Tibial artery (tissue), 4 donors: ENCODE data around the gene WDR4.
"Not testable (repeated sequence)": the region's sequence is repeated elsewhere in the genome, so short reads cannot be mapped to it uniquely, and the experiment has no call there.

Experiments
- DNase-seq, 2 donors: peaks; one replicate each; pipeline ENCODE4 v3.0.0-alpha.2; 2019
- H3K27ac ChIP-seq, 2 donors: fragments of 200-600 bp; sonication (generic) in 1 of 2; 1 replicate in 1 of 2; 2 replicates in 1 of 2; pipeline ENCODE4 v1.5.1; 2018 to 2019; ENCODE audit warnings: mild to moderate bottlenecking in 1 of 2
- H3K27me3 ChIP-seq, 2 donors: fragments of 200-600 bp; sonication (generic) in 1 of 2; one replicate each; pipeline versions ENCODE4 v1.5.1 to v1.6.0; 2016 to 2019
- H3K36me3 ChIP-seq, 3 donors: fragments of 200-600 bp; sonication (generic) in 2 of 3; one replicate each; pipeline ENCODE4 v1.5.1; 2016 to 2019; ENCODE audit warnings: mild to moderate bottlenecking in 2 of 3
- H3K4me1 ChIP-seq, 4 donors: fragments of 200-600 bp; sonication (generic) in 2 of 4; 1 replicate in 3 of 4; 2 replicates in 1 of 4; pipeline ENCODE4 v1.5.1; 2016 to 2019
- H3K4me3 ChIP-seq, 2 donors: fragments of 200-600 bp; sonication (generic) in 1 of 2; 1 replicate in 1 of 2; 2 replicates in 1 of 2; pipeline ENCODE4 v1.5.1; 2018 to 2019; ENCODE audit warnings: mild to moderate bottlenecking in 2 of 2
- H3K9me3 ChIP-seq, 3 donors: fragments of 200-600 bp; sonication (generic) in 1 of 3; one replicate each; pipeline ENCODE4 v1.5.1; 2016 to 2019
- CTCF ChIP-seq, 2 experiments: fragments of 200-600 bp in 1 of 2; fragments of 450-650 bp in 1 of 2; IDR thresholded peaks; one replicate each; pipeline ENCODE4 v1.5.1; 2017 to 2019; ENCODE audit warnings: antibody characterized with exemption in 2 of 2, mild to moderate bottlenecking in 1 of 2, moderate library complexity in 1 of 2
- intact Hi-C: fragments of 100-400 bp; cut with DNase I; formaldehyde crosslinking; loops from one replicate; pipeline ENCODE4 v1.15.0; 2023; ENCODE audit warnings: low total_unique reads

WDR4 gene

GRCh38 chr21:42841156-42841915 lies 38.0 kb downstream of the WDR4 start:
- peak in 1 of 2 donors; percentile 10 for DNase-seq
- Histone ChIP-seq H3K36me3 (peaks cover 5 to 64% (median 46%) of the 10 kb centered on the region in 3 donors), H3K27ac (no peak overlapping the region), H3K4me3 (no peak overlapping the region), H3K4me1 (peaks cover 0 to 12% (median 2%) of the 10 kb centered on the region in 4 donors), H3K9me3 (no peaks in the 10 kb centered on the region), H3K27me3 (no peaks in the 10 kb centered on the region)
- TF ChIP-seq CTCF (IDR thresholded peaks at IDR 0.05) = no peak
- intact Hi-C loops = no loop called here

GRCh38 chr21:42840411-42841155 lies 38.8 kb downstream of the WDR4 start:
- no peak overlapping the region for H3K4me3 ChIP-seq
- H3K36me3 ChIP-seq = peaks cover 5 to 56% (median 38%) of the 10 kb centered on the region in 3 donors
- DNase-seq = no peak
- no peaks in the 10 kb centered on the region for H3K27me3 ChIP-seq
- no peak overlapping the region for H3K27ac ChIP-seq
- no peak for TF ChIP-seq CTCF (IDR thresholded peaks at IDR 0.05)
- no peaks in the 10 kb centered on the region for H3K9me3 ChIP-seq
- H3K4me1 ChIP-seq = peaks cover 0 to 10% (median 2%) of the 10 kb centered on the region in 4 donors
- intact Hi-C loops = no loop called here

GRCh38 chr21:42839271-42840231 lies 39.8 kb downstream of the WDR4 start:
- intact Hi-C loops = no loop called here
- no peak overlapping the region for H3K4me3 ChIP-seq
- peaks cover 0 to 2% (median under 1%) of the 10 kb centered on the region in 4 donors for H3K4me1 ChIP-seq
- no peaks in the 10 kb centered on the region for H3K27me3 ChIP-seq
- no peak for DNase-seq
- H3K27ac ChIP-seq = no peak overlapping the region
- H3K36me3 ChIP-seq = peaks cover 1 to 46% (median 30%) of the 10 kb centered on the region in 3 donors
- H3K9me3 ChIP-seq = no peaks in the 10 kb centered on the region
- no peak for TF ChIP-seq CTCF (IDR thresholded peaks at IDR 0.05)

GRCh38 chr21:42838212-42838690 lies 41.1 kb downstream of the WDR4 start:
- peaks cover 0 to 43% (median 30%) of the 10 kb centered on the region in 3 donors for H3K36me3 ChIP-seq
- H3K27ac ChIP-seq, H3K4me3 ChIP-seq, DNase-seq, H3K27me3 ChIP-seq, H3K9me3 ChIP-seq, H3K4me1 ChIP-seq, intact Hi-C loops: not testable (repeated sequence)

- Histone ChIP-seq H3K27ac (no peak overlapping the region), H3K4me3 (no peak overlapping the region), H3K4me1 (no peaks in the 10 kb centered on the region), H3K9me3 (no peaks in the 10 kb centered on the region), H3K27me3 (peaks cover 0 to 9% of the 10 kb centered on the region in 2 donors), H3K36me3 (peaks cover 0 to 38% (median 26%) of the 10 kb centered on the region in 3 donors)
- DNase-seq = no peak
- no peak for TF ChIP-seq CTCF (IDR thresholded peaks at IDR 0.05)
- intact Hi-C loops = no loop called here
These were observed 41.7 kb downstream of the WDR4 start for GRCh38 chr21:42837421-42838211.
